Sigmoid colon (tissue), 4 donors: Measurements from ENCODE around the gene CDH15.

Source experiments
- POLR2A ChIP-seq, 2 donors: fragments of 450-650 bp; IDR thresholded peaks; one replicate each; pipeline ENCODE4 v1.6.1; 2016; ENCODE audit warnings: antibody characterized with exemption in 2 of 2, mild to moderate bottlenecking in 2 of 2, moderate library complexity in 2 of 2
- POLR2AphosphoS5 ChIP-seq, 4 donors: sonication (generic); formaldehyde crosslinking; IDR thresholded peaks; one replicate each; pipeline ENCODE4 v1.6.1; 2017; ENCODE audit warnings: antibody characterized with exemption in 4 of 4

DNA sequence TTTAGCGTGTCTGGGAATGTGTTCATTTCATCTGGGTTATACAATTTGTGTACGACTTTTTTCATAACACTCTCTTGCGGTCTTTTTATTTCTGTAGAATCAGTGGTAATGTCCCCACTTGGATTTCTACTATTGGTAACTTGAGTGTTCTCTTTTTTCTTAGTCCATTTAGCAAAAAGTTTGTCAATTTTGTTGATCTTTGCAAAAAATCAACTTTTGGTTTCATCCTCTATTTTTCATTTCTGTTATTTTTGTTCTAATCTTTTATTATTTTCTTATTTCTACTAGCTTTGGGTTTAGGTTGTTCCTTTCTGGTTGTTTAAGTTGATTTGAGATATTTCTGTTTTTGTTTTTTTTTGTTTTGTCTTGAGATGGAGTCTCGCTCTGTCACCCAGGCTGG lies 36.4 kb downstream of the CDH15 start:
- TF ChIP-seq POLR2A (IDR thresholded peaks at IDR 0.05) (no peak), POLR2AphosphoS5 (IDR thresholded peaks at IDR 0.05) (no peak)
